ENCODE measurements around the gene ATAD3C.
"Not testable (repeated sequence)": the region's sequence is repeated elsewhere in the genome, so short reads cannot be mapped to it uniquely, and the experiment has no call there.

ATAD3C gene

DNA sequence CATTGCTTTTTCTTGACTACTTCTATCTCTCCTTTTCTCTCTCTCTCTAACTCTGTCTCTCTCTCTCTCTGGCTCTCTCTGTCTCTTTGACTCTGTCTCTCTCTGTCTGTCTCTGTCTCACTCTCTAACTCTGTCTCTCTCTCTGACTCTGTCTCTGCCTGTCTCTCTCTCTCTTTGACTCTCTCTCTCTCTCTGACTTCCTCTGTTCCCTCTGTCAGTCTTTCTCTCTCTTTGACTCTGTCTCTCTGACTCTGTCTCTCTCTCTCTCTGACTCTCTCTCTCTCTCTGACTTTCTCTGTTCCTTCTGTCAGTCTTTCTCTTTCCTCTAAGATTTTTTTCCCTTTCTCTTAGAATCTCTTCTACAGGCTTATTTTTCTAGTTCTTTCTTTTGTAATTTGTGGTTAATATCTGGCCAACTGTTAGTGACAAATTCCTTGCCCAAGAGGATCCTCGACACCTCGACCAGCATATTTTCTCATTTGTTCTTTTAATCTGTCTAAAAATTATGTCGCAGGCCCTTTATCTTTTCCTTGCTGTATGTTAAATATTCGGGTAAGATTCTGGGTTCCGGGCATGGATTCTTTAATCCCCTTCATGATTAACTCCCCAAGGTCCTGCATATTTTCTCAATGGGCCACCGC lies at the start of gene ATAD3C:
Gene ATAD3C, plus strand, starts transcription at position 591 of the 641 bp plus-strand sequence. CDS start 995 bp downstream, outside the sequence.
- no peak for DNase-seq

DNA sequence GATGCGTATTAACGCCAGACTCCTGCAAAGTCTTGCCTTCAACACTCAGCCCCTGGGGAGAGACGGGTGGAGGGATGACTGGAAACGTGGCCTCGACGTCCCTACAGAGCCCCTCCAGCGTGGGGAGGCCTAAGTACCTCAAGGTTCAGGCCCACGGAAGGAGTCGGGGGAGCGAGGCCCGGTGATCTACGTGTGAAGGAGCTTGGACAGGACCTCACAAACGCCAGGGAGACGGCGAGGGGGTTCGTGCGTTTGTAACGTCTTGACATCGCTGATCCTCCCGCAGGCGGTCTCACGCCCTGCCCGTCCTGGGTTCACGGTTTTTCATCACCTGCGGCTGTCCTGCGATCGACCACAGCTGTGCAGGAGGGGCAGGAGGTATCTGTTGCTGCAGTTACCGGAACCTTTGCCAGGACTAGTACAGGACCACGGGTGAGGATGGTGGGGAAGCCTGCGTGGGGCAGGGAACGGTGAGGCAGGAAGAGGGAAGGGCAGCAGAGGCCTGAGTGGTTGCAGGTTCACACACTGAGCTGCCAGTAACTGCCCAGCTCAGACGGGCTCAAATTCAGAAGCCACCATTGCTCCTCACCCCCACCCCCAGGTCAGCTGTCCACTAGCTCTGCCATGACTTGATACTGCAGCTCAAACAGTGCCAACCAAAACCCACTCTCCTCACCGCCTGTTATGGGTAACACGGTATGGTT lies 49.5 kb upstream of the ATAD3C start:
- DNase-seq = no peak

GRCh38 chr1:1400576-1401456 lies 48.7 kb upstream of the ATAD3C start:
- DNase-seq = no peak

GRCh38 chr1:1401457-1402010 lies 48.0 kb upstream of the ATAD3C start:
- DNase-seq = no peak

GRCh38 chr1:1402072-1402900 lies 47.2 kb upstream of the ATAD3C start:
- DNase-seq = peak in 1 of 2 donors; percentile 17

GRCh38 chr1:1402901-1403392 lies 46.5 kb upstream of the ATAD3C start:
- DNase-seq = not testable (repeated sequence)

DNA sequence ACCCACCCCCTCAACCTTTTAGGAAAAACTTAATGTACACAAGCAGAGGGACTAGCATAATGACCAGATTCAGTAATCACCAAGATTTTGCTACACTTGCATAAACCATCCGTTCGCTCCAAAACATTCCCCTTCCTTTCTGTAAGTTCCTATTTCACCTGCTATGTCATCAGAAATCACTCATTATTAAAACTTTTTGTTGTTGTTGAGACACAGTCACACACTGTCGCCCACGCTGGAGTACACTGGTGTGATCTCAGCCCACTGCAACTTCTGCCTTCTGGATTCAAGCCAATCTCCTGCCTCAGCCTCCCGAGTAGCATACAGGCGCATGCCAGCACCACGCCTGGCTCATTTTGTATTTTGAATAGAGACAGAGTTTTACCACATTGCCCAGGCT lies 45.8 kb upstream of the ATAD3C start:
- no peak for DNase-seq

- DNase-seq = no peak
Observed at GRCh38 chr1:1406101-1406820, 43.2 kb upstream of the ATAD3C start.

DNA sequence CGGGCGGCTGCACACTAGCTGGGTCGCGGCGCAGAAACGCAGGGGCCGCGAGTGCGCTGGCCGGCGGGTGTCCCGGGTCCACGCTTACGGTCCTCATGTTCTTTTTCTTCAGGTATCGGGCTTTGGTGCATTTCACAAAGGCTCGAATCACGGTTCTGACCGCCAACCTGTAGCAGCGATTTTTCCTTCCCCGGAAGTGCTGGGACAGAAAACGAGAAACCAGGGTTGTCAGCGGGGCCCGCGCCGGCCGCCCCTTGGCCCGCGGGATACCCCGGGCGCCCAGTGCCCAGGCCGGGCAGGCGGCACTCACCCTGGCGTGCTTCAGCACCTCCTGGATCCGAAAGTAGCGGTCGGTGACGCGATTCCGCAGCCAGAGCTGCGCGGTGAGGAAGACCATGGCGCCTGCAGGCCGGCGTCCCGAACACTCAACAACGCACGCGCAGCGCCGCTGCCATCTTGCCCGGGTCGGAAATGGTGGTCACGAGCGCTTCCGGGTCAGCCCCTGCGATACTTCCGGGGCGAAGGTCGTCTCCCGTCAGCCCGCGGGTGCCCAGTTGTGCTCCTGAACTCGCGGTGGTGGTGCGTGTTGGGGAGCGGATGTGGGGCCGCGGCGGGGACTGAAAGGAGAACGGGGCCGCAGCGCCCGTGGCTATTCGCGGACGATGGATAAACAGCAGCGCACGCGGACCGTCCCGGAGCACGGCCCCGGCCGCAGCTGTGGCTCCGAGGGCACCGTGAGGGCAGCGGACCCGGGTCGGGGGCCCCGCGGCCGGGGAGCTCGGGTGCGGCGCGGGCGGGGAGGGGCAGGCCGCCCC lies 42.5 kb upstream of the ATAD3C start, which contains the start of gene MRPL20:
Gene MRPL20, minus strand, starts transcription at position 473 of the 815 bp plus-strand sequence. Its CDS starts 76 bp downstream, at position 397.
- DNase-seq = peak; percentile 92 to 95

GRCh38 chr1:1407636-1408318 lies 41.7 kb upstream of the ATAD3C start:
- peak in 1 of 2 donors; percentile 30 for DNase-seq

- DNase-seq = not testable (repeated sequence)
Observed at GRCh38 chr1:1410238-1410637, 39.3 kb upstream of the ATAD3C start.

- no peak for DNase-seq
Observed at GRCh38 chr1:1411626-1412025, 37.9 kb upstream of the ATAD3C start.

- not testable (repeated sequence) for DNase-seq
Observed at GRCh38 chr1:1412311-1412902, 37.1 kb upstream of the ATAD3C start.

DNA sequence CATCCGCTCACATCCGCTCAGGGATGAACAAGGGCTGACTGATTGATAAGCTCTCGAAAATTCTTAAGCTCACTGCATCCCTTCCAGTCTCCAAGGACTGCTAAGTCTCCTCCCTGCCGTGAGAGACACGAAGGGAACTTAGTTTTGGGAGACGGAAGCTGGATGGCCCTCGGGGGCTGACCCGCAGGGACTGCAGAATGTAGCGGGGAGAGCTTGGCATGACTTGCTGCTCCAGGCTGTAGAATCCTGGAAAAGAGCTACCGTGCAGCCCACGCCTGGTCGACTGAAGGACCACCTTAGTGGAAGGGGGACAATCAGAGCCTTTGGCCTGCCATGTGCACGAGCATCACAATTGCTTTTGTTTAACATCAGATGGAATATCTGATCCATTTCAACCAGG lies 33.7 kb upstream of the ATAD3C start:
- no peak for DNase-seq

DNA sequence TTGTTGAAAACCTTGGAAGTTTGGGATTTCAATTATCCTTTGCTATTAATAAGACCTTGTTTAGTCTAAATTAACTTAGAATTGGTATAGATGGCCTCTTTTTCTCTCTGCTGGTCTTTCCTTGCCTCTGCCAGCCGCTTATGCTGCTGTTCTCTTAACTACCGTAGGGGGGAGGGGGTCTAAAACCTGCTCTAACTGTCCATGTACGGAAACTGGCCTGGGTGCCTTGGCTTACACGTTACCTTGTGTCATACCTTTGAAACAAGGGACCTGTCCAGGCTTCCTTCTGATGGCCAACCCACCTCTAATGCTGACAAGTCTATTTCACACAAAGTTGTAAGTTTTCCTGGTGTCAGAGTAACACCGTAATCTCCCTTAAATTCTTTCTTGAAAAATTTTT lies 32.1 kb upstream of the ATAD3C start:
- not testable (repeated sequence) for DNase-seq

DNA sequence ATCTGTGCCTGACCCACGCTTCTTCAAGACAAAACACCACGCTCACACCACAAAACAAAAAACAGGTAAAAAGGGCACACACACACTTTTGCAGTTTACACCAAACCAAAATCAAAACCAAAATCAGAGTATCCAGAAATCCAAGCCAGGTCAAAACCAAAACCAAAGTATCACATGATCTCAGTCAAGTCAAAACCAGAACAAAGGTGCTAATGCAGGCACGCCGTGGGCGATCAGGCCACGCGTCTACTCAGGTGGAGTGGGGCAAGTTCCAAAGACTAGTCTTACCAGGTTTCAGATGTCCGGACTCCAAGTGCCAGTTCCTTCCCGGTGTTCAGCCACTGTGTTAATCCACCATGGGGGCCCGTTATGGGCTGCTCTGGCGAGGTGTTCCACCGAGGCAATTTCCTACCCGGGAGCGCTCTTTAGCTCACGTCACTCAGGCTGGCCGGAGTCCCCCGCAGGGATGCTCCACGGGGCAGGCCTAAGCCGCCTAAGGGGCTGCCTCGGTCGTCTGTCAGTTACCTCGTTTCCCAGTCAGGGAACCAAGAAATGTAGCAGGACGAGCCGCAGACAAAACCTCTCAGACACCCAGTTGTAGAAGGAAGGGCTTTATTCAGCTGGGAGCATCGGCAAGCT lies 31.5 kb upstream of the ATAD3C start:
- DNase-seq = not testable (repeated sequence)

DNA sequence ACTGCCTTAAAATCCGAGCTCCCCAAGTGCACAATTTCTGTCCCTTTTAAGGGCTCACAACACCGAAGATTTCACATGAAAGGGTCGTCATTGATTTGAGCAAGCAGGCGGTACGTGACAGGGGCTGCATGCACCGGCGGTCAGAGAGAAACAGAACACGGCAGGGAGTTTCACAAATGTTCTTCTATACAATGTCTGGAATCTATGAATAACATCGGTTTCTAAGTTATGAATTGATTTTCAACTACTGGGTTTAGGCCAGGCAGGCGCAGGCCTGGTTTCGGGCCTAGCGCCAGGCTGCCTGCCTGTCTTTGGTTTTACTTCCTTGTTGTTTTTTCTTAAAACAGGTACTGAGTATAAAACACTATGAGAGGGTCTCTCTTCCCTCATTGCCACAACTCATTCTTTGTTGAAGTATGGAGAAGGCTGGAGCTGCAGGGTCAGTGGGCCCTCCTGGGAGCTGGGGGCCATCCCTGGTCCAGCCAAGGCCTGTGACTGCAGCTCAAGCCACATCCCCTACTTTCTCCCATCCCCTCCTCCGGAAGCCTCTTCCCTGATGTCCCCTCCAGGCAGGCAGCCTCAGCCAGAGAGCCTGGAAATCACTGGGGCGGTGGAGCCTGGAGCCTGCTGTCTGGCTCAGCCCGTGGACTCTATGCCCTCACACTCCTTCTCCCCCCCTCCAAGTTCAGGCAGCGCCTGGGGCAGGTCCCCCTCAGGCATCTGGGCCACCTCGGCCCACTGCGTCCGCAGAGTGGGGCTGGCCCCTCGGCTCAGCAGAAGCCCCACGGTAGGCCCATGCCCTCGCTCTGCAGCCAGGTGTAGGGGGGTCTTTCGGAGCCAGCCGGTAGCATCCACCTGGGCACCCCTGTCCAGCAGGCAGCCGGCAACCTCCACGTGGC lies 30.8 kb upstream of the ATAD3C start:
- no peak for DNase-seq
